Skeletal muscle tissue (tissue), 4 donors: ENCODE results near the gene PDE2A. TPM values are rescaled to one million over a fixed set of nuclear protein-coding genes. Genes with fewer than 3 reads are reported as not detected.

Experiments
- H3K27ac ChIP-seq: one replicate; pipeline ENCODE4 v1.7.0; 2013; ENCODE audit warnings: mild to moderate bottlenecking, low read depth, low read length, inconsistent platforms
- H3K27me3 ChIP-seq, 3 donors: one replicate each; pipeline ENCODE4 v1.7.0; 2013; ENCODE audit warnings: low read length in 3 of 3; ENCODE audit not compliant: control insufficient read depth in 3 of 3, insufficient read depth in 3 of 3
- H3K36me3 ChIP-seq, 3 donors: one replicate each; pipeline ENCODE4 v1.7.0; 2013; ENCODE audit warnings: low read length in 3 of 3; ENCODE audit not compliant: control insufficient read depth in 3 of 3, insufficient read depth in 3 of 3
- H3K4me1 ChIP-seq, 3 donors: one replicate each; pipeline ENCODE4 v1.7.0; 2013; ENCODE audit warnings: low read length in 3 of 3, mild to moderate bottlenecking in 3 of 3; ENCODE audit not compliant: control insufficient read depth in 3 of 3, insufficient read depth in 3 of 3
- H3K4me3 ChIP-seq, 3 donors: one replicate each; pipeline ENCODE4 v1.7.0; 2013; ENCODE audit warnings: low read length in 3 of 3
- H3K9ac ChIP-seq, 3 donors: one replicate each; pipeline ENCODE4 v1.7.0; 2013; ENCODE audit warnings: low read length in 3 of 3, mild to moderate bottlenecking in 3 of 3, moderate library complexity in 2 of 3, low read depth in 1 of 3
- H3K9me3 ChIP-seq, 3 donors: one replicate each; pipeline ENCODE4 v1.7.0; 2013; ENCODE audit warnings: low read length in 3 of 3; ENCODE audit not compliant: control insufficient read depth in 3 of 3
- total RNA-seq: library from RNA; depleted of rRNA; stranded (reverse); fragments of >200 nt; gene quantifications from one replicate; pipeline ENCODE4 v1.2.3, GENCODE V29; 2014
- donor health status: Osteomylitis.

Gene PDE2A
- total RNA-seq = 12.0 TPM

GRCh38 chr11:72673943-72674828, at the start of gene PDE2A:
Gene PDE2A, minus strand, starts transcription at chr11:72674422. Its CDS starts 215 bp downstream, at chr11:72674207.
- no peaks in the 10 kb centered on the region for H3K4me1 ChIP-seq
- H3K4me3 ChIP-seq = no peak within 1 kb of the TSS
- no peak within 1 kb of the TSS for H3K27ac ChIP-seq
- H3K27me3 ChIP-seq = peaks cover 60 to 68% (median 68%) of the 10 kb centered on the region in 3 donors
- H3K36me3 ChIP-seq = no peaks in the 10 kb centered on the region
- H3K9me3 ChIP-seq = no peaks in the 10 kb centered on the region
- H3K9ac ChIP-seq = no peak within 1 kb of the TSS

GRCh38 chr11:72723508-72723907, 49.3 kb upstream of the PDE2A start:
- Histone ChIP-seq H3K4me3 (no peak overlapping the region), H3K27ac (no peak overlapping the region), H3K27me3 (no peaks in the 10 kb centered on the region), H3K36me3 (peaks cover 0 to 2% (median 0%) of the 10 kb centered on the region in 3 donors), H3K9me3 (no peaks in the 10 kb centered on the region), H3K9ac (no peak overlapping the region), H3K4me1 (peaks cover 44 to 59% (median 46%) of the 10 kb centered on the region in 3 donors)

DNA sequence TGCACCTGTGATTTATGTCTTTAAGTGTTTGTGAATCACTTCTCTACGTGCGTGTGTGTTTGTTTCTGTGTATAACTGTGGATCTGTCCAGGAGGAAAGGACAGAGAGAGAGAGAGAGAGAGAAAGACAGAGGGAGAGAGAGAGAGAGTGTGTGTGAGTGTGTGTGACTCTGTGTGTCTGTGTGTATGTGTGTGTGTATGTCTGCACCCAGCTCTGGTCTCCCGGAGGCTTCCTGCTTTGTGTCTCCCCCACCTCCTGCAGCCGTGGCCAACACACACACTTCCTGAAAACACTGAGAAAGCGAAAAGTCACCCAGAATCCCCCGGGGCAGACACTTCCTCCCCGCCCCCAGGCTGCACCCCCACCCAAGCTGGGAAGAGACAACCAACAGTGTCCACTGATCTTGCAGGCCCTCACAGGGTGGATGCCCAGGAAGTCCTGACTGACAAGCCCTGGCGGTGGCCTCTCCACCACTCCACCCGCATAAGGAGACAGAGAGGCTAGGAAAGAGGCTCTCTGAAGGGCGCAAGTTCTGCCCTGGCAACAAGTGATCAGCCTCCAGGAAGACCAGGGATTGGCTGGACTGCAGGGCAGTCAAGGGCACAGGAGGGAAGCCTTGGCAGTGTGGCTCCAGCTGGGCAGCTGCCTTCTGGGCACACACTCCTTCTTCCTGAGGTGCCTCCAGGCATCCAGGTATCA, 48.0 kb upstream of the PDE2A start:
- H3K9ac ChIP-seq = peak overlapping the region; percentile 69 to 97 (median 97)
- no peaks in the 10 kb centered on the region for H3K9me3 ChIP-seq
- H3K27me3 ChIP-seq = no peaks in the 10 kb centered on the region
- peak overlapping the region; percentile 78 to 97 (median 92) for H3K4me3 ChIP-seq
- H3K36me3 ChIP-seq = peaks cover 0 to 4% (median under 1%) of the 10 kb centered on the region in 3 donors
- peaks cover 54 to 71% (median 54%) of the 10 kb centered on the region in 3 donors for H3K4me1 ChIP-seq
- H3K27ac ChIP-seq = peak overlapping the region; percentile 75

GRCh38 chr11:72721689-72722049, 47.4 kb upstream of the PDE2A start:
- Histone ChIP-seq H3K36me3 (peaks cover 0 to 4% (median 3%) of the 10 kb centered on the region in 3 donors), H3K27ac (peak overlapping the region; percentile 75), H3K9me3 (no peaks in the 10 kb centered on the region), H3K4me1 (peaks cover 56 to 76% (median 58%) of the 10 kb centered on the region in 3 donors), H3K9ac (peak overlapping the region; percentile 69 to 97 (median 97)), H3K4me3 (peak overlapping the region; percentile 78 to 97 (median 92)), H3K27me3 (no peaks in the 10 kb centered on the region)

GRCh38 chr11:72721276-72721675, 47.1 kb upstream of the PDE2A start:
- Histone ChIP-seq H3K4me1 (peaks cover 60 to 80% (median 61%) of the 10 kb centered on the region in 3 donors), H3K36me3 (peaks cover 0 to 6% (median 4%) of the 10 kb centered on the region in 3 donors), H3K27ac (peak overlapping the region; percentile 75), H3K9ac (peak overlapping the region; percentile 69 to 97 (median 97)), H3K9me3 (no peaks in the 10 kb centered on the region), H3K4me3 (peak overlapping the region; percentile 78 to 97 (median 92)), H3K27me3 (no peaks in the 10 kb centered on the region)

DNA sequence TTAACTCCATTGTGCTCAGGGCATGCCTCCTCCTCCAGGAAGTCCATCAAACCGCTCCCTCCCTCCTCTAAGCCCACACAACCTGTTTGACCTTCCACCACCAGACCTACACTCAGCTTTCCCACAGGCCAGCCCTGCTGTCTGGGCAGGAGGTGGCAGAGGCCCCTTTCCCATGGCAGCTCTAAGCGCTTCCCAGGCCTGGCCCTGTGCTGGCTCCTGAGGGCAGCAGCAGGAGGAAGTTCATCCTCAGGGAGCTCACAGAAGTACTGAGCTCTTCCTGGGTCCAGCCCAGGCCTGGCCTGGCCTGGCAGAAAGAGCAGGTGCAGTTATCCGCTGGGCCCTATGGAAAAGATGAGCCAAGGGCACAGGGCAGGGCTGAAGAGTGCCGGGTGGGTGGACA, 46.6 kb upstream of the PDE2A start:
- no peaks in the 10 kb centered on the region for H3K27me3 ChIP-seq
- H3K27ac ChIP-seq = peak overlapping the region; percentile 75
- H3K4me1 ChIP-seq = peaks cover 62 to 82% (median 62%) of the 10 kb centered on the region in 3 donors
- peak overlapping the region; percentile 78 to 97 (median 92) for H3K4me3 ChIP-seq
- H3K9me3 ChIP-seq = no peaks in the 10 kb centered on the region
- peak overlapping the region; percentile 69 to 97 (median 97) for H3K9ac ChIP-seq
- peaks cover 0 to 6% (median 4%) of the 10 kb centered on the region in 3 donors for H3K36me3 ChIP-seq

GRCh38 chr11:72720047-72720446, 45.8 kb upstream of the PDE2A start:
- H3K4me3 ChIP-seq = peak overlapping the region; percentile 37 to 97 (median 92)
- H3K27ac ChIP-seq = peak overlapping the region; percentile 64
- no peaks in the 10 kb centered on the region for H3K27me3 ChIP-seq
- H3K36me3 ChIP-seq = peaks cover 0 to 8% (median 4%) of the 10 kb centered on the region in 3 donors
- peak overlapping the region; percentile 57 to 97 (median 69) for H3K9ac ChIP-seq
- H3K4me1 ChIP-seq = peaks cover 62 to 79% (median 63%) of the 10 kb centered on the region in 3 donors
- no peaks in the 10 kb centered on the region for H3K9me3 ChIP-seq

DNA sequence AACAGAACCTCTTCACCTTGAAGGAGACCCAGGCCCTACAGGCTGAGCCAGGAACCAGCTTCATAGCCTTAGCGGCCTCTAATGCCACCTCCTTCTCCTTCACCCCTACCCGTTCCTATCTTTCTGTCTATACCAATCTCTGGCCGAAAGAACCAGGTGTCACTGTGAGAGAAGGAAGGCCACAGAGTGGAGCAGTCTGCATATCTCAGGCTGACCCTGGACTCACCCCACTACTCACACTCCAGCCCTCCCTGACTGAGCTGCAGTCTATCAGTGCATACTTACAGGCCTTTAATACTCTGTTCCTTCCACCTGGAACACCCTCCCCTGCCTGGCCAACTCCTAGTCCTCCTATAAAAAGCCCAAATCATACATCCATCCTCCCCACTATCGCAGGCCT, 45.3 kb upstream of the PDE2A start:
- H3K4me1 ChIP-seq = peaks cover 64 to 80% (median 66%) of the 10 kb centered on the region in 3 donors
- peak overlapping the region; percentile 64 for H3K27ac ChIP-seq
- peaks cover 0 to 9% (median 4%) of the 10 kb centered on the region in 3 donors for H3K36me3 ChIP-seq

GRCh38 chr11:72719144-72719543, 44.9 kb upstream of the PDE2A start:
- H3K36me3 ChIP-seq = peaks cover 0 to 9% (median 4%) of the 10 kb centered on the region in 3 donors
- peaks cover 64 to 78% (median 66%) of the 10 kb centered on the region in 3 donors for H3K4me1 ChIP-seq
- no peaks in the 10 kb centered on the region for H3K9me3 ChIP-seq
- peak overlapping the region in 2 of 3 donors; percentile 29 to 54 for H3K4me3 ChIP-seq
- no peaks in the 10 kb centered on the region for H3K27me3 ChIP-seq
- peak overlapping the region; percentile 20 to 97 (median 57) for H3K9ac ChIP-seq
- H3K27ac ChIP-seq = peak overlapping the region; percentile 64

More for the DNA sequence above, 45.3 kb upstream of the PDE2A start:
- H3K9ac ChIP-seq = peak overlapping the region in 2 of 3 donors; percentile 57 to 97
- no peaks in the 10 kb centered on the region for H3K27me3 ChIP-seq
- no peaks in the 10 kb centered on the region for H3K9me3 ChIP-seq
- peak overlapping the region; percentile 24 to 54 (median 37) for H3K4me3 ChIP-seq
